Mesenchymal stem cell (in vitro differentiated cells and primary cell): ENCODE results near the gene PTX3.

Experiments used
- DNase-seq: peaks from one replicate; pipeline ENCODE4 v3.0.0-alpha.2; 2013
- H2AFZ ChIP-seq: one replicate; pipeline ENCODE4 v1.6.1; 2013; ENCODE audit warnings: low read depth, mild to moderate bottlenecking, control low read depth, inconsistent platforms, low read length, moderate library complexity
- H2AK5ac ChIP-seq: 2 replicates; pipeline ENCODE4 v1.6.1; 2013; ENCODE audit warnings: low read length, moderate library complexity, mild to moderate bottlenecking, inconsistent platforms; ENCODE audit not compliant: severe bottlenecking
- H2BK120ac ChIP-seq: one replicate; pipeline ENCODE4 v1.6.1; 2013; ENCODE audit warnings: low read depth, mild to moderate bottlenecking, inconsistent platforms, low read length, moderate library complexity
- H2BK12ac ChIP-seq, 2 experiments: one replicate each; pipeline ENCODE4 v1.6.1; 2013; ENCODE audit warnings: inconsistent platforms in 2 of 2, low read length in 2 of 2, mild to moderate bottlenecking in 2 of 2, moderate library complexity in 2 of 2, control low read depth in 1 of 2
- H2BK15ac ChIP-seq: one replicate; pipeline ENCODE4 v1.6.1; 2013; ENCODE audit warnings: mild to moderate bottlenecking, low read depth, inconsistent platforms; ENCODE audit not compliant: poor library complexity, severe bottlenecking
- H2BK5ac ChIP-seq: 2 replicates; pipeline ENCODE4 v1.6.1; 2013; ENCODE audit warnings: low read depth, mild to moderate bottlenecking, low read length, control low read depth, inconsistent platforms; ENCODE audit not compliant: poor library complexity, severe bottlenecking
- H3K14ac ChIP-seq, 2 experiments: one replicate each; pipeline ENCODE4 v1.6.1; 2013; ENCODE audit warnings: inconsistent platforms in 2 of 2, low read length in 2 of 2, control low read depth in 1 of 2, mild to moderate bottlenecking in 1 of 2, moderate library complexity in 1 of 2
- H3K18ac ChIP-seq, 2 experiments: one replicate each; pipeline ENCODE4 v1.6.1; 2013; ENCODE audit warnings: inconsistent platforms in 2 of 2, low read length in 2 of 2, control low read depth in 1 of 2, low read depth in 1 of 2, mild to moderate bottlenecking in 1 of 2
- H3K23ac ChIP-seq, 2 experiments: one replicate each; pipeline ENCODE4 v1.6.1; 2013; ENCODE audit warnings: inconsistent platforms in 2 of 2, low read length in 2 of 2, mild to moderate bottlenecking in 2 of 2, moderate library complexity in 2 of 2, control low read depth in 1 of 2
- H3K27ac ChIP-seq: 2 replicates; pipeline ENCODE4 v1.5.1; 2013; ENCODE audit warnings: mild to moderate bottlenecking, moderate library complexity, low read length, control low read depth, inconsistent platforms; ENCODE audit not compliant: poor library complexity, severe bottlenecking
- H3K27me3 ChIP-seq, 2 experiments: 2 replicates each; pipeline versions ENCODE4 v1.6.1 to v1.7.0; 2013; ENCODE audit warnings: low read length in 2 of 2, mild to moderate bottlenecking in 2 of 2, moderate library complexity in 2 of 2, control low read depth in 1 of 2, inconsistent platforms in 1 of 2; ENCODE audit not compliant: control insufficient read depth in 1 of 2, insufficient read depth in 1 of 2
- H3K36me3 ChIP-seq, 2 experiments: 2 replicates each; pipeline versions ENCODE4 v1.6.1 to v1.7.0; 2013; ENCODE audit warnings: low read length in 2 of 2, control low read depth in 1 of 2, inconsistent platforms in 1 of 2, low read depth in 1 of 2, mild to moderate bottlenecking in 1 of 2; ENCODE audit not compliant: insufficient read depth in 2 of 2, control insufficient read depth in 1 of 2
- H3K4ac ChIP-seq, 2 experiments: one replicate each; pipeline ENCODE4 v1.6.1; 2013; ENCODE audit warnings: inconsistent platforms in 2 of 2, low read length in 2 of 2, mild to moderate bottlenecking in 2 of 2, moderate library complexity in 2 of 2, control low read depth in 1 of 2, low read depth in 1 of 2
- H3K4me1 ChIP-seq: 2 replicates; pipeline ENCODE4 v1.6.1; 2013; ENCODE audit warnings: low read depth, low read length, control low read depth; ENCODE audit not compliant: control insufficient read depth, insufficient read depth
- H3K4me2 ChIP-seq: 2 replicates; pipeline ENCODE4 v1.6.1; 2013; ENCODE audit warnings: low read length, mild to moderate bottlenecking, inconsistent platforms; ENCODE audit not compliant: poor library complexity, severe bottlenecking
- H3K4me3 ChIP-seq, 2 experiments: 2 replicates each; pipeline versions ENCODE4 v1.5.1 to v1.7.0; 2013; ENCODE audit warnings: low read length in 2 of 2, mild to moderate bottlenecking in 2 of 2, control low read depth in 1 of 2, low read depth in 1 of 2; ENCODE audit not compliant: insufficient read depth in 1 of 2
- H3K79me1 ChIP-seq: replicated peaks from 2 replicates; pipeline ENCODE4 v1.6.1; 2013; ENCODE audit warnings: mild to moderate bottlenecking, control low read depth, low read length, inconsistent platforms; ENCODE audit not compliant: poor library complexity, severe bottlenecking
- H3K9ac ChIP-seq: 2 replicates; pipeline ENCODE4 v1.7.0; 2013; ENCODE audit warnings: mild to moderate bottlenecking, low read length, moderate library complexity
- H3K9me3 ChIP-seq: 2 replicates; pipeline ENCODE4 v1.7.0; 2013; ENCODE audit warnings: mild to moderate bottlenecking, low read length; ENCODE audit not compliant: control insufficient read depth
- H4K8ac ChIP-seq: one replicate; pipeline ENCODE4 v1.6.1; 2013; ENCODE audit warnings: inconsistent platforms, mild to moderate bottlenecking, low read length, moderate library complexity
- H4K91ac ChIP-seq: one replicate; pipeline ENCODE4 v1.6.1; 2013; ENCODE audit warnings: mild to moderate bottlenecking, low read length, inconsistent platforms
- WGBS: methylation state at CpG from one replicate; pipeline ENCODE4 v1.1.7; 2013; ENCODE audit warnings: mixed read lengths; 5-methylcytosine and 5-hydroxymethylcytosine counted together

Gene PTX3

DNA sequence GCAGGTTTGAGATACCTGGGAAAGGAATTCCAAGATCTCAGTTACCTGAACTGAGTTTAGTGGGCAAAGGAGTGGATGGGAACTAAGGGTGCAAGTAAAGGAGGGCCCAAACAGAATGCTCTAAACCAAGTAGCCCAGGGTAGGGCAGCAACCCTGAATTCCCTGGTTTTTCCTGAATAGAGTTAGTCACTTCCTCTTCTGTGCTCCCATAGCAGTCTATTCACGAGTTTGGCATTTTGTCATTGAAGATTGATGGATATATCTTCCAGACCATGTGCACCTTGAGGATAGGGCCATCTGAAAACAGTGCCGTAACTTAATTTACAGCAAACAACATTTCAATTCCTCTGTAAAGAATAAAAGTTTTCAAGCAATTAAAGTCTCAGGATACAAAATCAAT is 18.5 kb upstream of the PTX3 start:
- Histone ChIP-seq H4K91ac (no peak overlapping the region), H2BK5ac (no peak overlapping the region), H2AK5ac (no peak overlapping the region), H3K18ac (no peak overlapping the region), H3K4me2 (no peak overlapping the region), H3K14ac (no peak overlapping the region), H3K23ac (no peak overlapping the region), H3K27me3 (no peaks in the 10 kb centered on the region), H3K27ac (no peak overlapping the region), H3K4me1 (peaks cover 6% of the 10 kb centered on the region), H2BK15ac (no peak overlapping the region), H4K8ac (no peak overlapping the region), H2BK12ac (no peak overlapping the region), H3K4ac (no peak overlapping the region), H3K9ac (no peak overlapping the region), H3K4me3 (no peak overlapping the region), H2AFZ (no peak overlapping the region), H2BK120ac (no peak overlapping the region), H3K9me3 (no peaks in the 10 kb centered on the region), H3K36me3 (no peaks in the 10 kb centered on the region), H3K79me1 (no peaks in the 10 kb centered on the region)
- WGBS = 27% methylated on average over 2 of the region's 2 CpGs
- DNase-seq = no peak

DNA sequence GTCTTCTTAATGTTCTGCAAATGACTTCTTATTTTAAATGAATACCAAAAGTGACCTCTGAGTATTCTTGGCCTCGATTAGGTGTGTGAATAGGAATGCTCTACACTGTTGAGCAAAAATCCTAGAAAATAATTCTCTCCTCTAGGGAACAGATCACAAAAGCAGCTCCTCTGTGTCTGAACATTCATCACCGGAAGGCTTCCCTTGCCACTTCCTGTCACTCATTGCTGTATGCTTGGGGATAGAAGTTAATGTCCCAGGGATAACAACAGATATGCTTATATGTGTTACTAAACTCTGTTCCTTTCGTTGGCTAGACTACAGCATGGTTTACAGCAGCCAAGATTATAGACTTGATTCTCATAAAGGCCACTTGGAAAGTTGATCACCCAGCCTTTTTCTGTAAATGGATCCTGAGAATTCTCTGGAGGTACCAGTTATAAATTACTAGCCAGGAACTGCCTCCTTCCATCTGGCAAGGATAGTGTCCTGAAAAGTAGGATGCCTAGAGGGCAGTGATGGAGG is 16.0 kb upstream of the PTX3 start:
- Histone ChIP-seq H3K9me3 (no peaks in the 10 kb centered on the region), H2AK5ac (no peak overlapping the region), H2BK15ac (no peak overlapping the region), H3K4me1 (peaks cover 6% of the 10 kb centered on the region), H3K79me1 (no peaks in the 10 kb centered on the region), H3K27ac (no peak overlapping the region), H3K4me3 (no peak overlapping the region), H3K14ac (no peak overlapping the region), H3K4ac (no peak overlapping the region), H3K36me3 (peaks cover 3 to 7% of the 10 kb centered on the region in 2 experiments), H3K23ac (no peak overlapping the region), H3K18ac (no peak overlapping the region), H2BK120ac (no peak overlapping the region), H2AFZ (no peak overlapping the region), H3K4me2 (no peak overlapping the region), H4K91ac (no peak overlapping the region), H3K27me3 (no peaks in the 10 kb centered on the region), H2BK5ac (no peak overlapping the region), H4K8ac (no peak overlapping the region), H3K9ac (no peak overlapping the region), H2BK12ac (no peak overlapping the region)
- WGBS = 88% methylated on average over 1 of the region's 3 CpGs
- DNase-seq = no peak

DNA sequence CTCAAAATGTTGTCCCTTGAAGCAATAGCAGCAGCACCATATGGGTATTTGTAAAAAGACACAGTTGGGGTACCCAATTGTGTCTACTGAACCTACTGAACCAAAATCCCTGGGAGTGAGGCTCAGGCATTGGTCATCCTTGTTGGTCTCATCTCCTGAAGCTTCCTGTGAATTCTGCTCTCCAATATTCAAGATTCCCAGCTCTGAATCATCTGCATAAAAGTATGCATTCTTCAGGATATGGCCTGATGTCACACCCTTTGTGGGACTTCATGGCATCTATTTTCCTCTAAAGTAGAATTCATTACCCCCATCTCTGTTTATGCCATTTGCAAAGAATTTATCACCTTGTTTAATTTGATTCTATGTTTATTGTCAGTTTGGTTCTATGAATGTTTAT is 13.3 kb upstream of the PTX3 start:
- Histone ChIP-seq H2BK120ac (peak overlapping the region; percentile 19), H3K36me3 (peaks cover 9 to 14% of the 10 kb centered on the region in 2 experiments), H3K14ac (no peak overlapping the region), H3K4me3 (no peak overlapping the region), H3K27ac (no peak overlapping the region), H4K8ac (no peak overlapping the region), H2BK5ac (no peak overlapping the region), H3K4me1 (no peaks in the 10 kb centered on the region), H2AFZ (no peak overlapping the region), H3K9me3 (no peaks in the 10 kb centered on the region), H2BK15ac (no peak overlapping the region), H4K91ac (no peak overlapping the region), H2BK12ac (no peak overlapping the region), H3K4me2 (no peak overlapping the region), H3K79me1 (no peaks in the 10 kb centered on the region), H3K27me3 (no peaks in the 10 kb centered on the region), H3K23ac (no peak overlapping the region), H3K4ac (no peak overlapping the region), H2AK5ac (no peak overlapping the region), H3K9ac (no peak overlapping the region), H3K18ac (no peak overlapping the region)
- DNase-seq = no peak

- Histone ChIP-seq H3K18ac (no peak overlapping the region), H3K9ac (no peak overlapping the region), H3K14ac (no peak overlapping the region), H2AK5ac (no peak overlapping the region), H3K4me2 (no peak overlapping the region), H2BK120ac (no peak overlapping the region), H4K8ac (no peak overlapping the region), H2BK12ac (no peak overlapping the region), H3K4ac (no peak overlapping the region), H4K91ac (no peak overlapping the region), H3K4me3 (no peak overlapping the region), H2AFZ (no peak overlapping the region), H3K27me3 (no peaks in the 10 kb centered on the region), H3K79me1 (no peaks in the 10 kb centered on the region), H3K23ac (no peak overlapping the region), H3K36me3 (peaks cover 9 to 14% of the 10 kb centered on the region in 2 experiments), H2BK15ac (no peak overlapping the region), H3K27ac (no peak overlapping the region), H3K9me3 (no peaks in the 10 kb centered on the region), H2BK5ac (no peak overlapping the region), H3K4me1 (no peaks in the 10 kb centered on the region)
- 85% methylated on average over 4 of the region's 4 CpGs for WGBS
- no peak for DNase-seq
Measured at GRCh38 chr3:157427901-157428300, 8.7 kb upstream of the PTX3 start.
